IMR-90 (cell line): ENCODE measurements around the gene TNRC6C. TPM values are rescaled to one million over a fixed set of nuclear protein-coding genes. Genes with fewer than 3 reads are reported as not detected.

Experiments
- ATAC-seq: fragments of 200-7000 bp; cut with Tn5 transposase; 2 replicates; pipeline ENCODE4 v1.9.1; 2020; ENCODE audit warnings: low read depth, mild to moderate bottlenecking, moderate library complexity
- BruUV-seq: library from RNA; stranded (reverse); fragments of 400-500 nt; replicated peaks from 2 replicates; lab custom pipeline; 2021; lab: Mats Ljungman, UMichigan
- CTCF ChIA-PET: fragments of 300-600 bp; formaldehyde crosslinking; extraction: SDS; loops from one replicate; lab custom pipeline; 2021; ENCODE audit warnings: antibody characterized with exemption; lab: Yijun Ruan, JAX
- POLR2A ChIA-PET: fragments of 300-600 bp; sonication (Branson Sonifier 250); formaldehyde crosslinking; loops from one replicate; lab custom pipeline; 2022; ENCODE audit warnings: antibody characterized with exemption; ENCODE audit not compliant: unreplicated experiment; lab: Charles Lee
- DNase-seq: peaks from one replicate; pipeline ENCODE4 v3.0.0; 2013
- H2AFZ ChIP-seq: replicated peaks from 2 replicates; pipeline ENCODE3; 2013; ENCODE audit warnings: low read length, mild to moderate bottlenecking; ENCODE audit not compliant: poor library complexity
- H2AK5ac ChIP-seq: 2 replicates; pipeline ENCODE4 v1.6.1; 2013; ENCODE audit warnings: low read depth, low read length, inconsistent platforms
- H2AK9ac ChIP-seq: replicated peaks from 2 replicates; pipeline ENCODE3; 2013; ENCODE audit warnings: mild to moderate bottlenecking, low read depth, low read length, moderate library complexity; ENCODE audit not compliant: poor library complexity
- H2BK120ac ChIP-seq: 2 replicates; pipeline ENCODE4 v1.6.1; 2013; ENCODE audit warnings: low read depth, low read length, inconsistent platforms
- H2BK15ac ChIP-seq: 3 replicates; pipeline ENCODE4 v1.6.1; 2013; ENCODE audit warnings: low read depth, low read length, inconsistent platforms
- H2BK20ac ChIP-seq: 2 replicates; pipeline ENCODE4 v1.6.1; 2013; ENCODE audit warnings: low read depth, mild to moderate bottlenecking, inconsistent platforms, low read length, moderate library complexity
- H2BK5ac ChIP-seq: 2 replicates; pipeline ENCODE4 v1.6.1; 2013; ENCODE audit warnings: mild to moderate bottlenecking, low read depth, low read length, inconsistent platforms; ENCODE audit not compliant: poor library complexity, severe bottlenecking
- H3K14ac ChIP-seq: replicated peaks from 2 replicates; pipeline ENCODE4 v1.6.1; 2013; ENCODE audit warnings: low read depth, low read length, inconsistent platforms
- H3K18ac ChIP-seq: 2 replicates; pipeline ENCODE4 v1.6.1; 2013; ENCODE audit warnings: low read depth, low read length, control low read depth
- H3K23ac ChIP-seq: 2 replicates; pipeline ENCODE4 v1.6.1; 2013; ENCODE audit warnings: low read depth, low read length, inconsistent platforms
- H3K27ac ChIP-seq: 2 replicates; pipeline ENCODE4 v1.5.1; 2013; ENCODE audit warnings: mild to moderate bottlenecking, control low read depth, low read length; ENCODE audit not compliant: insufficient read depth
- H3K27me3 ChIP-seq: 2 replicates; pipeline ENCODE4 v1.6.1; 2013; ENCODE audit warnings: low read length; ENCODE audit not compliant: control insufficient read depth, insufficient read depth
- H3K36me3 ChIP-seq: 2 replicates; pipeline ENCODE4 v1.6.1; 2013; ENCODE audit warnings: low read length, mixed read lengths; ENCODE audit not compliant: control insufficient read depth, insufficient read depth
- H3K4ac ChIP-seq: 2 replicates; pipeline ENCODE4 v1.6.1; 2013; ENCODE audit warnings: low read depth, low read length, inconsistent platforms
- H3K4me1 ChIP-seq: 2 replicates; pipeline ENCODE4 v1.6.1; 2013; ENCODE audit warnings: low read length, mixed read lengths; ENCODE audit not compliant: control insufficient read depth, insufficient read depth
- H3K4me2 ChIP-seq: 2 replicates; pipeline ENCODE4 v1.6.1; 2013; ENCODE audit warnings: low read depth, mild to moderate bottlenecking, control low read depth, low read length, moderate library complexity
- H3K4me3 ChIP-seq: 2 replicates; pipeline ENCODE4 v1.5.1; 2013; ENCODE audit warnings: low read depth, mild to moderate bottlenecking, control low read depth, low read length, moderate library complexity; ENCODE audit not compliant: insufficient read depth
- H3K56ac ChIP-seq: 2 replicates; pipeline ENCODE4 v1.6.1; 2013; ENCODE audit warnings: low read length, inconsistent platforms; ENCODE audit not compliant: insufficient read depth; ENCODE audit errors: extremely low read depth
- H3K79me1 ChIP-seq, 2 experiments: 2 replicates each; pipeline ENCODE4 v1.6.1; 2013; ENCODE audit warnings: low read length in 2 of 2, inconsistent platforms in 1 of 2, low read depth in 1 of 2
- H3K9ac ChIP-seq: 2 replicates; pipeline ENCODE4 v1.6.1; 2013; ENCODE audit warnings: low read depth, low read length, control low read depth
- H3K9me1 ChIP-seq: 2 replicates; pipeline ENCODE4 v1.6.1; 2013; ENCODE audit warnings: low read length, inconsistent platforms; ENCODE audit not compliant: insufficient read depth
- H3K9me3 ChIP-seq: 2 replicates; pipeline ENCODE4 v1.6.1; 2013; ENCODE audit warnings: low read length; ENCODE audit not compliant: control insufficient read depth, insufficient read depth
- H4K20me1 ChIP-seq: 2 replicates; pipeline ENCODE4 v1.6.1; 2013; ENCODE audit warnings: low read length, inconsistent platforms; ENCODE audit not compliant: insufficient read depth
- H4K5ac ChIP-seq: 2 replicates; pipeline ENCODE4 v1.6.1; 2013; ENCODE audit warnings: mild to moderate bottlenecking, low read depth, low read length, control low read depth
- H4K8ac ChIP-seq, 2 experiments: 2 replicates each; pipeline ENCODE4 v1.6.1; 2013; ENCODE audit warnings: low read depth in 2 of 2, low read length in 2 of 2, control low read depth in 1 of 2, inconsistent platforms in 1 of 2
- H4K91ac ChIP-seq: 2 replicates; pipeline ENCODE4 v1.6.1; 2013; ENCODE audit warnings: low read depth, low read length, inconsistent platforms; ENCODE audit not compliant: insufficient read depth
- BHLHE40 ChIP-seq: fragments of 150-350 bp; IDR thresholded peaks from 2 replicates; pipeline ENCODE4 v1.6.1; 2016; ENCODE audit warnings: mild to moderate bottlenecking, low read depth, low read length
- CEBPB ChIP-seq: IDR thresholded peaks from 2 replicates; pipeline ENCODE4 v1.6.1; 2012; ENCODE audit warnings: low read depth, low read length, improper control_type of control experiment
- CHD1 ChIP-seq: IDR thresholded peaks from 2 replicates; pipeline ENCODE4 v1.6.1; 2012; ENCODE audit warnings: low read depth, low read length, improper control_type of control experiment
- FOS ChIP-seq: fragments of 150-350 bp; IDR thresholded peaks from 2 replicates; pipeline ENCODE4 v1.6.1; 2016; ENCODE audit warnings: low read depth, low read length
- MAFK ChIP-seq: IDR thresholded peaks from 2 replicates; pipeline ENCODE4 v1.6.1; 2012; ENCODE audit warnings: low read depth, low read length, improper control_type of control experiment
- MAZ ChIP-seq: IDR thresholded peaks from 2 replicates; pipeline ENCODE4 v1.6.1; 2012; ENCODE audit warnings: low read depth, mild to moderate bottlenecking, low read length, improper control_type of control experiment, moderate library complexity, borderline replicate concordance
- MXI1 ChIP-seq: IDR thresholded peaks from 2 replicates; pipeline ENCODE4 v1.6.1; 2012; ENCODE audit warnings: low read depth, mild to moderate bottlenecking, low read length, moderate library complexity, borderline replicate concordance
- NFE2L2 ChIP-seq: fragments of 150-350 bp; IDR thresholded peaks from 2 replicates; pipeline ENCODE4 v1.6.1; 2016; ENCODE audit warnings: low read depth, mild to moderate bottlenecking, low read length
- POLR2A ChIP-seq: IDR thresholded peaks from 2 replicates; pipeline ENCODE4 v1.6.1; 2012; ENCODE audit warnings: mild to moderate bottlenecking, low read depth, low read length
- RAD21 ChIP-seq: IDR thresholded peaks from 2 replicates; pipeline ENCODE4 v1.6.1; 2012; ENCODE audit warnings: low read length, improper control_type of control experiment
- RCOR1 ChIP-seq: IDR thresholded peaks from 2 replicates; pipeline ENCODE4 v1.6.1; 2012; ENCODE audit warnings: mild to moderate bottlenecking, low read length, improper control_type of control experiment; ENCODE audit not compliant: insufficient replicate concordance
- RFX5 ChIP-seq: IDR thresholded peaks from 2 replicates; pipeline ENCODE4 v1.8.0; 2012; ENCODE audit warnings: low read depth, mild to moderate bottlenecking, low read length, moderate library complexity
- SMC3 ChIP-seq: fragments of 150-350 bp; IDR thresholded peaks from 2 replicates; pipeline ENCODE4 v1.6.1; 2016; ENCODE audit warnings: low read depth, mild to moderate bottlenecking, antibody characterized with exemption, low read length, moderate library complexity
- WGBS, 2 experiments: methylation state at CpG; one replicate each; pipeline versions ENCODE4 v1.1.5 to v1.1.7; 2013; ENCODE audit warnings: missing lambda C conversion rate in 2 of 2; ENCODE audit not compliant: insufficient read length in 1 of 2; ENCODE audit errors: extremely low coverage in 2 of 2; 5-methylcytosine and 5-hydroxymethylcytosine counted together
- dilution Hi-C: fragments of 300-500 bp; cut with HindIII; formaldehyde crosslinking; loops from one replicate; pipeline ENCODE4 v1.14.3; 2018; ENCODE audit warnings: low sequenced_read_pairs; ENCODE audit not compliant: unreplicated experiment
- in situ Hi-C: fragments of 300-500 bp; cut with MboI; formaldehyde crosslinking; loops from 3 replicates; pipeline ENCODE4 v1.14.3; 2019; ENCODE audit warnings: low sequenced_read_pairs, inconsistent platforms, mixed read lengths
- intact Hi-C: fragments of 100-400 bp; cut with micrococcal nuclease; formaldehyde crosslinking; loops from 2 replicates; pipeline ENCODE4 v1.10.0; 2022
- polyA plus RNA-seq, 3 experiments: library from polyadenylated mRNA; depleted of rRNA; stranded (reverse); fragments of >200 nt; gene quantifications; 2 replicates each; pipeline ENCODE4 v1.2.3, GENCODE V29; 2012; ENCODE audit warnings: low replicate concordance in 1 of 3
- total RNA-seq: library from RNA; depleted of rRNA; stranded (reverse); fragments of >200 nt; gene quantifications from 2 replicates; pipeline ENCODE4 v1.2.3, GENCODE V29; 2012
- TF ChIP-seq, protein P1 (sequence below): conservative IDR thresholded peaks from 2 replicates; pipeline ENCODE4 v1.5.1; 2012; ENCODE audit warnings: mild to moderate bottlenecking, low read depth, low read length, improper control_type of control experiment
- TF ChIP-seq, protein P2 (sequence below): fragments of 150-350 bp; IDR thresholded peaks from 2 replicates; pipeline ENCODE4 v1.6.1; 2016; ENCODE audit warnings: low read depth, mild to moderate bottlenecking, low read length, moderate library complexity, borderline replicate concordance
- TF ChIP-seq, protein P3 (sequence below): fragments of 150-350 bp; IDR thresholded peaks from 2 replicates; pipeline ENCODE4 v1.6.1; 2017; ENCODE audit warnings: mild to moderate bottlenecking, antibody characterized with exemption, low read length, low read depth

Gene TNRC6C
- total and polyA plus RNA-seq, 2 of the 4 experiments (the other 2 are of a cell fraction): 1.6 to 2.7 TPM

DNA sequence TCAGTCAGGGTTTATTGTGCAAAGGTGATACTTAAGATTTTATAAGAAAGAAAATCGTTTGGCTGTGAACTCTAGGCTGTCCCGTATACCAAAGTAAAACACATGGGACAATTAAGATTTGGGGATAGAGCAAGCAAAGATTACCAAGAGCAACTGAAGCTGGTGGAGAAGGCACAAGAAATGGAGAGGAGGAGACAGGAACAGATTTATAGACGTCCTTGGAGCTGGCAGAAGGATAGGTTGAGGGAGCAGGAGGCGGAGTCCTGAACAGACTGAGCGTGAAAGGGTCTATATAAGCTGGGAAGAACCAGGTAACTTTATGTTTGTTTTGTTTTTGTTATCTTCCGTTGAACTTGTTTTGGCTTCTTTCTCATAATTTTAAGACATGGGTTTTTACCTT lies 3.8 kb downstream of the TNRC6C start:
- POLR2A ChIA-PET: no interaction called here

More for the DNA sequence above, 3.8 kb downstream of the TNRC6C start:
- H3K18ac ChIP-seq: no peak overlapping the region
- no peak overlapping the region for H3K56ac ChIP-seq
- no peaks in the 10 kb centered on the region; the same call in 1 of the 2 replicates for H3K4me1 ChIP-seq
- H2AFZ ChIP-seq: no peak overlapping the region
- H3K27ac ChIP-seq: no peak overlapping the region
- 100% methylated on average over 1 of the region's 6 CpGs; no CpG with 5 or more reads in 1 of the 2 experiments for WGBS, 2 experiments
- dilution Hi-C loops: no loop called here
- H2BK15ac ChIP-seq: no peak overlapping the region
- peaks cover 4% of the 10 kb centered on the region for H3K27me3 ChIP-seq
- ATAC-seq: no peak
- H3K36me3 ChIP-seq: no peaks in the 10 kb centered on the region
- no peak overlapping the region for H2AK9ac ChIP-seq
- H4K8ac ChIP-seq: no peak overlapping the region
- TF ChIP-seq BHLHE40 (no peak), CEBPB (no peak), NFE2L2 (no peak), RFX5 (no peak), MAZ (no peak), POLR2A (no peak), MAFK (no peak), RAD21 (no peak), CHD1 (no peak), SMC3 (no peak), MXI1 (no peak), RCOR1 (no peak), FOS (no peak)
- TF ChIP-seq, protein P1, sequence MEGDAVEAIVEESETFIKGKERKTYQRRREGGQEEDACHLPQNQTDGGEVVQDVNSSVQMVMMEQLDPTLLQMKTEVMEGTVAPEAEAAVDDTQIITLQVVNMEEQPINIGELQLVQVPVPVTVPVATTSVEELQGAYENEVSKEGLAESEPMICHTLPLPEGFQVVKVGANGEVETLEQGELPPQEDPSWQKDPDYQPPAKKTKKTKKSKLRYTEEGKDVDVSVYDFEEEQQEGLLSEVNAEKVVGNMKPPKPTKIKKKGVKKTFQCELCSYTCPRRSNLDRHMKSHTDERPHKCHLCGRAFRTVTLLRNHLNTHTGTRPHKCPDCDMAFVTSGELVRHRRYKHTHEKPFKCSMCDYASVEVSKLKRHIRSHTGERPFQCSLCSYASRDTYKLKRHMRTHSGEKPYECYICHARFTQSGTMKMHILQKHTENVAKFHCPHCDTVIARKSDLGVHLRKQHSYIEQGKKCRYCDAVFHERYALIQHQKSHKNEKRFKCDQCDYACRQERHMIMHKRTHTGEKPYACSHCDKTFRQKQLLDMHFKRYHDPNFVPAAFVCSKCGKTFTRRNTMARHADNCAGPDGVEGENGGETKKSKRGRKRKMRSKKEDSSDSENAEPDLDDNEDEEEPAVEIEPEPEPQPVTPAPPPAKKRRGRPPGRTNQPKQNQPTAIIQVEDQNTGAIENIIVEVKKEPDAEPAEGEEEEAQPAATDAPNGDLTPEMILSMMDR: no peak
- TF ChIP-seq, protein P2, sequence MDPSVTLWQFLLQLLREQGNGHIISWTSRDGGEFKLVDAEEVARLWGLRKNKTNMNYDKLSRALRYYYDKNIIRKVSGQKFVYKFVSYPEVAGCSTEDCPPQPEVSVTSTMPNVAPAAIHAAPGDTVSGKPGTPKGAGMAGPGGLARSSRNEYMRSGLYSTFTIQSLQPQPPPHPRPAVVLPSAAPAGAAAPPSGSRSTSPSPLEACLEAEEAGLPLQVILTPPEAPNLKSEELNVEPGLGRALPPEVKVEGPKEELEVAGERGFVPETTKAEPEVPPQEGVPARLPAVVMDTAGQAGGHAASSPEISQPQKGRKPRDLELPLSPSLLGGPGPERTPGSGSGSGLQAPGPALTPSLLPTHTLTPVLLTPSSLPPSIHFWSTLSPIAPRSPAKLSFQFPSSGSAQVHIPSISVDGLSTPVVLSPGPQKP: no peak
- TF ChIP-seq, protein P3, sequence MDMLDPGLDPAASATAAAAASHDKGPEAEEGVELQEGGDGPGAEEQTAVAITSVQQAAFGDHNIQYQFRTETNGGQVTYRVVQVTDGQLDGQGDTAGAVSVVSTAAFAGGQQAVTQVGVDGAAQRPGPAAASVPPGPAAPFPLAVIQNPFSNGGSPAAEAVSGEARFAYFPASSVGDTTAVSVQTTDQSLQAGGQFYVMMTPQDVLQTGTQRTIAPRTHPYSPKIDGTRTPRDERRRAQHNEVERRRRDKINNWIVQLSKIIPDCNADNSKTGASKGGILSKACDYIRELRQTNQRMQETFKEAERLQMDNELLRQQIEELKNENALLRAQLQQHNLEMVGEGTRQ: no peak
- no peak overlapping the region for H2BK120ac ChIP-seq
- H3K9me3 ChIP-seq: no peaks in the 10 kb centered on the region
- CTCF ChIA-PET: interaction anchor here (2.2 kb wide), 1 partner anchor 51 kb away, joined by 8 read pairs; no protein-coding TSS in a partner anchor
- H4K5ac ChIP-seq: no peak overlapping the region
- no peak for DNase-seq
- no peak overlapping the region for H3K14ac ChIP-seq
- H2AK5ac ChIP-seq: no peak overlapping the region
- no peak overlapping the region for H3K4ac ChIP-seq
- no peak overlapping the region for H3K9ac ChIP-seq
- no TSS peak for BruUV-seq
- peaks cover 29 to 65% of the 10 kb centered on the region in 2 experiments for H3K79me1 ChIP-seq
- H3K23ac ChIP-seq: no peak overlapping the region
- H4K20me1 ChIP-seq: peaks cover 45% of the 10 kb centered on the region; the same call in 1 of the 2 replicates
- intact Hi-C loops: loop anchor here (2.0 to 5.0 kb wide), 2 partner anchors 50 to 420 kb away; no protein-coding TSS in a partner anchor
- H2BK5ac ChIP-seq: no peak overlapping the region
- no peak overlapping the region for H4K91ac ChIP-seq
- no peak overlapping the region for H3K4me2 ChIP-seq
- H3K4me3 ChIP-seq: no peak overlapping the region
- in situ Hi-C loops: no loop called here
- H3K9me1 ChIP-seq: peaks cover 15% of the 10 kb centered on the region
- H2BK20ac ChIP-seq: no peak overlapping the region
